ENCODE data around the gene HYDIN.
"Not testable (repeated sequence)": the region's sequence is repeated elsewhere in the genome, so short reads cannot be mapped to it uniquely, and the experiment has no call there.

HYDIN gene

DNA sequence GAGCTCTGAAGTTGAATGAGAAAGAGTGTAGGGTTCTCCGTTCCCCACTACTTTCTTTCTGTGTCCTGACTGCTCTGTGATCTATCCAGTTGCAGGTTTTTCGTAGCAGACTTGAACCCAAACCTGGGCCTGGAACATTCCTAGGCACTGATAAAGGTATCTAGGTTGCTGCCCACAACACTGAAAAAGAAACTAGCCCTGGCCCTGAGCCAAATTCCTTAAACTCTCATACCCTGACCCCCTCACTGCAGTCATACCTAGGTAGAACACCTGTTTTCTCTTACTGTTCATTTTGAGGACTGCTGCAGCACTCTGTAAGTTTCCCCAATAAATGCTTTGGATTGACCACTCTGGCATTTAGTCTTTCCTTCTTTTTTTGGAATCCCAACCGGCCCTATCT, 5.4 kb downstream of the HYDIN start:
- DNase-seq (ENCODE audit: low spot score): no peak

- no peak for DNase-seq (ENCODE audit: low spot score)
Observed at GRCh38 chr16:71218306-71218963, 12.1 kb downstream of the HYDIN start.

- DNase-seq (ENCODE audit: low spot score): no peak
Observed at GRCh38 chr16:71217506-71217905, 13.0 kb downstream of the HYDIN start.

DNA sequence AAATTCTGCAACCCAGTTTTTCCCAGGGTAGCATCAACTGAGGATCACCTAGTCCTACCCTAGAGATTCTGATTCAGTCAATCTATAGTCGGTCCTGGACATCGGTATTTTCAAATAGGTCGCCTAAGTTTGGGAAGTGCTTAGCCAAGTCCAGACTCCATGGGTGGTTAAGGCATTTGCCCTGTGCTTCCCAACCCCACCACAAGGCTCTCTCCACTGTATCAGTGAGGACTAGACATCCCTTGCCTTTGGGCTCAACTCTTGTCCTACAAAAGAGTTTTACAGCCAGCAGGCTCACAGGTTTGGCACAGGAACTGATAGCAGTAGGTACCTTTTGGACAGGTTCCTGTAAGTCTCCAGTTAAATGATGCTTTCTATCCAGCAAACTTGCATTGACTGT, 13.8 kb downstream of the HYDIN start:
- no peak for DNase-seq (ENCODE audit: low spot score)

- DNase-seq (ENCODE audit: low spot score): no peak
Observed at GRCh38 chr16:71214746-71215381, 15.7 kb downstream of the HYDIN start.

DNA sequence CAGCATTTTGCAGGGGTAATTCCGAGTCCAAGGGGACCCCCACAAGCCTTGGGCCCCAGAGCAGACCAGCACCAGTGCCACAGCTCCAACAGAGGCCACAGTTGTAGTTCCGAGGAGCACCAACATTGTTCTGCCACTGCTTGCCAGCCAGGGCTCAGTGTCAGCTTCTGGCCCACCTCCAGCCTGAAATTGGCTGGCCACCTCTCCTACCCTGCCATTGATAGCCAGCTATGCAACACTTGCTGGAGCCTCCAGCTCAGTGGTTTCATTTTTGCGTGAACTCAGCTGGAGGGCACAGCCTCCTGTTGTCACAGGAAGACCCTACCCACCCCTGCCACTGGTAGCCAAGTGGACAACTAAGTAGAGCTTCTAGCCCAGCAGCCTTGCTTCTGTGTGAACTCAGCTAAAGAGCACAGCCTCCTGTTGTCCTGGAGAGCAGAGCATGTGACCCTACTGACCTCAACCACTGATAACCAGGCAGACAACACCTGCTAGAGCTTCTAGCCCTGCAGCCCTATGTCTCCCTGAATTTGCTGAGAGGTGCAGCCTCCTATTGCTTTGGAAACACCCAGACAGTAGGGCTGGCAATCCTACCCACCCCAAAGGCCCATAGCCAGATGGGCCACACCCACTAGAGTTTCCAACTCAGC, 24.9 kb downstream of the HYDIN start:
- no peak for DNase-seq (ENCODE audit: low spot score)

DNA sequence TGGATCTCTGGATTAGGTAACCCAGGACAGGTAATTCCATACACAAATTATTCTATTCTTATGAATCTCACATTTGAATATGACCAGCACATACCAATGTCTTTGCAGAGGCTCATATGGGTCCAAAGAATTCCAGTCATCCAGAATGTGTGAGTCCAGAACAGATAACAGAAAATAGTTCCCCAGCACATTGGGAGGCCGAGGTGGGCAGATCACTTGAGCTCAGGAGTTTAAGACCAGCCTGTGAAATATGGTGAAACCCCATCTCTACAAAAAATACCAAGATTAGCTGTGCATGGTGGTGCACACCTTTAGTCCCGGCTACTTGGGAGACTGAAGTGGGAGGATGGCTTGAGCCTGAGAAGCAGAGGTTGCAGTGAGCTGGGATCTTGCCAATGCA, 26.9 kb downstream of the HYDIN start:
- DNase-seq (ENCODE audit: low spot score): no peak

DNA sequence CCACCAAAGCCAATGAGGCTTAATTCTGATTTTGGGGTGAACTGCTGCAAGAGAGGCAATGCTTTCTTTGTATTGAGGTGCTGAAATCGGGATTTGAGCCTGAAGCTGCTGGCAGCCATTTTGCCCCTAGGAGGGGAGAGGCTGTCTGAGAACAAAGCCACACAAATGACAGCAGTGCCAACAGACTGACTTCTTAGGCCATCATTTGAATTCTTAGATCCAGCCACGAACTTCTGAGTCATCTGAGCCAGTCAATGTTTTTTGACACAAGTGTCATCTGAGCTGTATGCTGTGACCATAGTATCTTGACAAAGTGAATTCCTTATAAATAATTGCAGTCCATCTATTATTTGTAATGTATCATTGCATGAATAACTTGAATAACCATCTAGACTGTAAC, 29.0 kb downstream of the HYDIN start:
- DNase-seq (ENCODE audit: low spot score): no peak

DNA sequence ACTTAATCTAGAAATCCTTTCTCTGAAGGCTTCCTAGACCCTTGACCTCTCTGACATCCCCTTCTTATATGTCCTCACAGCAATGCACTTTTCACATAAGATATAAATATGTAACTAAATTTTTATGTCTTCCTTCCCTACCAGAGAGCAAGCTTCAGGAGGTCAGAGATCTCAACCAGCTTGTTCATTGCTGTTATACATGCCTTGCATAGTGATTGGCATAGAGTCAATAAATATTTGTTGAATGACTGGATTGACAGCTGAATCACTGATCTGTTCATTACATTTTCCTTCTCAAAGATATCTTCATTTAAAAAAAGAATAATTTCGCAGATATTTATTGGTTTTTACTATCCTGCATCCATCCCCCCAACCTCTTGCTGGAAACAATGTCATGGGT, 29.5 kb downstream of the HYDIN start:
- no peak for DNase-seq (ENCODE audit: low spot score)

DNA sequence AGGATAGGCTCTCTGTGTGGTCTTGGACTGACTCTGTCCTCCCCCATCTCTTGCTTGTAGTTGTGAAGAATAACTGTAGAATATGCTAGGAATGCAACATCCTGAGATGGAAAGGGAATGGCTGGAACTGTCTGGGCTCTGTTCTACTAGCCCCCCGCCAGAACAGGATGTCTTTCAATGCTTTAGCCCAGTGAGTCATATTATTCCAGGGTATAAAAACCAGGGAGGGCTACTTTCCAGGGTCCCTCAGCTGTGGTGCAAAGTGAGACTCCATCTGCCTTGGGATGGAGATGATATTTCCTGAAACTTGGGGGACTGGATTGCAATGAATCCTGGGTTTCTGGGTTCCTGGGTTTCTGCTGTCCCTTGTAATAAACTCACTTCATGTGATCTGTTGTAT, 32.1 kb downstream of the HYDIN start:
- DNase-seq (ENCODE audit: low spot score): no peak

GRCh38 chr16:71192387-71192786, 38.1 kb downstream of the HYDIN start:
- no peak for DNase-seq (ENCODE audit: low spot score)

- no peak for DNase-seq (ENCODE audit: low spot score)
Observed at GRCh38 chr16:71188956-71189712, 41.4 kb downstream of the HYDIN start.

GRCh38 chr16:71185347-71185746, 45.2 kb downstream of the HYDIN start:
- DNase-seq (ENCODE audit: low spot score): no peak

GRCh38 chr16:71179569-71179968, 51.0 kb downstream of the HYDIN start:
- no peak for DNase-seq (ENCODE audit: low spot score)

DNA sequence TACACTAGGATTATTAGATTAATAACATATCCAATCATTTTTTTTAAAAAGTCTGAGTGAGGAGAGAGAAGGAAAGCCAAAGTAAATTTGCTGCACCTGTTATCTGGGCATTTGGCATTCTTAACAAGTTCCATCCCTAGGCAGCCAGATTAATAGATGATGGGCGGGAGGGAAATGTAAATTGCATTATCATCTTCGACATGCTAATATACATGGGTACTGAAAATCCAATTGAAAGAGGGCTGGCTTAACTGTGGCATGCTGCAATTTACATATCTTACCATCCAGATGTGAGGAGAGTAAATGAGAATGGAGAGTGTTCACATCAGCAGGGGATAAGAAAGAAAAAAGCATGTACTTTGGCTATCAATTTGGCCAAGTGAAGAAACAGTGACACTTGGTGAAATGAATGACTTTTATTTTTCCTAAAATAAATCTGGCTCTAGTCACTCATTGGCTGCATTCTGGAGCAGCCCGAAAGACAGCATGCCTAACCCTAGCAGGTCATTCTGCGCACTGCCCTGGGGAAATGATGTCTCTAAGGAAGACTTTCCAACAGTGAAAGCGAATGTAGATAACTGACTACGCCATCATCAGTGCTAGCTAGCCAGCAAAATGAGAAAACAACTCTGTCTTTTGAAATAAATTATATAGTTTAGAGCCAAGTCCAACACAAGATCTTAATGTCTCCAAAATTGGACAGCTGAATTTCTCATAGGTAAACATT, 57.9 kb downstream of the HYDIN start:
- no peak for DNase-seq (ENCODE audit: low spot score)

GRCh38 chr16:71161007-71161406, 69.5 kb downstream of the HYDIN start:
- not testable (repeated sequence) for DNase-seq (ENCODE audit: low spot score)

DNA sequence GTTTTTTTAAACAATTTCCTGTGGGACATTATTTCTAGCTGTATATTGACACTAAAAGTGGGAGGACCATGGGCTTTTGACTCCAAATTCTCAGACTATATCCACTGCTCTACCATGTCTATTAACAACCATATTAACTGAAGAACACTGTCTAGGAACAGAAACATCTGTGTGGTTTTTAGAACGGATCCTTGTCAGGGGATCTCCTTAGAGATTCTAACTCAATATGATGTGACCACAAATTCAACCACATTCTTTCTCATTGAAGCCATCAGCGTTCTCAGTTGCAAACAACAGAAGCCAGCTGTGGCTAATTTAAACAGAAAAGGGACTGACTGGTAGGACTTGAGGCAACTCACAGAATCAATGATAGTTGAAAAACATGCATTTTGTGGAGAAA, 73.2 kb downstream of the HYDIN start:
- not testable (repeated sequence) for DNase-seq (ENCODE audit: low spot score)

DNA sequence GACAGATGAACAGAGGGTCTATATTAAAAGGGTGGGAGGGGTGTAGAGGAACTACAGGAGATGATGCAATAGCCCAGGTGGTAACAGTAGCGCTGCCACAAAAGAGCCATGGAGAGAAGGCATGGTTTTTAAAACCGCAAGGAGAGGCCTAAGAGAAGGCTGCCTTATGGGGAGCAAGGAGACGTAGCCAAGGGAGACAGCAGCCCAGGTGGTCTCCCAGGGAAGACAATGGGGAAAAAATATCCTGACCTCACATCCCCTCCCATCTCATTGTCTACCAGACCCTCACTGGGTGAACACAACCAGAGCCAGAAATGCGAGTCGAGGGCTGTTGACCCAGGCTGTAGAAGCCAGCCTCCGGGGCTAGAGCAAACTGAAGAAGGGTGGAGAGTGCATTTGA, 77.2 kb downstream of the HYDIN start:
- DNase-seq (ENCODE audit: low spot score): not testable (repeated sequence)

GRCh38 chr16:71151654-71152053, 78.9 kb downstream of the HYDIN start:
- not testable (repeated sequence) for DNase-seq (ENCODE audit: low spot score)

DNA sequence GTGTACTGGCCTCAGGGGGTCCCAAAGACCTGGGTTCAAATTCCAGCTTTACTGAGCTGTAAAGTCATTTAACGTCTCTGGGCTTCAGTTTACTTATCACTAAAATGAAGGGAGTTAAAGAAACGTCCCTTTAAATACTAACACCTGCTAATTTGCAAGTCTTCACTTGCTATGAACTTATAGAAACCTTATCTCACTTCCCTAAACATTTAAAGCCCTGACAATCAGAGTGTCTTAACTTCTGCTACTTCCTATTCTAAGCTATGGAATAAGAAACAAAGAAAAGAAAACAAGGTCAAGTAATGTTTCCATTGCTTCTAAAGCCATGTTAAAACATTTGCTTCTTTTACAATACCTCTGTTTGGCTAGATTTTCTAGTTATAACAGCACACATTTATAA, 87.3 kb downstream of the HYDIN start:
- DNase-seq (ENCODE audit: low spot score): not testable (repeated sequence)

- not testable (repeated sequence) for DNase-seq (ENCODE audit: low spot score)
Observed at GRCh38 chr16:71110565-71110964, 120.0 kb downstream of the HYDIN start.
